Gastrocnemius medialis (tissue), 4 donors: ENCODE data around the gene ESF1.

Experiments used
- CTCF ChIP-seq, 5 experiments: fragments of 450-650 bp in 3 of 5; fragments of 200-600 bp in 2 of 5; sonication (generic) in 2 of 5; IDR thresholded peaks in 4 of 5; conservative IDR thresholded peaks in 1 of 5; 1 replicate in 4 of 5; 2 replicates in 1 of 5; pipeline ENCODE4 v1.5.1; 2016 to 2019; ENCODE audit warnings: antibody characterized with exemption in 5 of 5, mild to moderate bottlenecking in 3 of 5, moderate library complexity in 3 of 5
- POLR2A ChIP-seq, 2 donors: fragments of 450-650 bp; IDR thresholded peaks; one replicate each; pipeline ENCODE4 v1.6.1; 2017; ENCODE audit warnings: antibody characterized with exemption in 2 of 2, mild to moderate bottlenecking in 2 of 2, moderate library complexity in 2 of 2

- TF ChIP-seq CTCF (IDR thresholded peaks at IDR 0.05 in 4 of 5, conservative IDR thresholded peaks at IDR 0.05 in 1 of 5) (no peak), POLR2A (IDR thresholded peaks at IDR 0.05) (no peak)
These were observed 112.0 kb downstream of the ESF1 start for GRCh38 chr20:13672690-13673089.
